Measurements from ENCODE around the gene PLAA. TPM values are rescaled to one million over a fixed set of nuclear protein-coding genes. Genes with fewer than 3 reads are reported as not detected.
A peak's percentile ranks its signal among the peaks of the same experiment; 100 is the strongest.
"Not testable (repeated sequence)": the region's sequence is repeated elsewhere in the genome, so short reads cannot be mapped to it uniquely, and the experiment has no call there.

Gene PLAA
- total RNA-seq, 1 donor from 2014 or later = 29.9 TPM

DNA sequence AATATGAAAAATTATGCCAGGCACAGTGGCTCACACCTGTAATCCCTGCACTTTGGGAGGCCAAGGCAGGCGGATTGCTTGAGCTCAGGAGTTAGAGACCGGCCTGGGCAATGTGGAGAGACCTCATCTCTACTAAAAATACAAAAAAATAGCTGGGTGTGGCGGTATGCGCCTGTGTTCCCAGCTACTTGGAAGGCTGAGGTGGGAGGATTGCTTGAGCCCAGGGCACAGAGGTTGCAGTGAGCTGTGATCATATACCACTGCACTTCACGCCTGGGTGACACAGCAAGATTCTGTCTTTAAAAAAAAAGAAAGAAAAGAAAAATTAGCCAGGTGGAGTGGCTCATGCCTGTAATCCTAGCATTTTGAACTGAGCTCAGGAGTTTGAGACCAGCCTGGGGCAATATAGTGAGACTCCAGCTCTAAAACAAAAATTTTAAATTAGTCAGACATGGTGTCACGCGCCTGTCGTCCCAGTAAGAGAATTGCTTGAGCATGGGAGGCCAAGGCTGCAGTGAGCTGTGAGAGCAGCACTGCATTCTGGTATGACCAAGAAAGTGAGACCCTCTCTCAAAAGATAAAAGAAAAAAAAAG, 18.0 kb downstream of the PLAA start:
- DNase-seq = no peak

DNA sequence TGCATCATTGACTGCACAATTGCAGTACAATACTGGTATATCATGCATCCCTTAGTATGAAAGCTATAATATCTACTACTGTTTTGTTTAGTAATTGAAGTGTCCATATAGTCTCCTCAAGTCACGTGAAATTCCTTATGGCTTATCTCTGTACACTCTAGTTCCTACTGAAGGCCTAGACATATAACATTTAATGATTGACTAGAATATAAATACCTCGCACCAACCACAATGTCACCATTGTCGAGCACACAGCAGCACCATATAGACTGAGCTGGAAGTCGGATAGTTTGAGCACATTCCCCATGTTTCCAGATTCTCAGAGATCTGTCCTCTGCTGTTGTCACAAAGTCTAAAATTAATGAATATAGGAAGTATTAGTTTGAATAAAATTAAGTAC, 21.4 kb downstream of the PLAA start:
- DNase-seq = no peak

DNA sequence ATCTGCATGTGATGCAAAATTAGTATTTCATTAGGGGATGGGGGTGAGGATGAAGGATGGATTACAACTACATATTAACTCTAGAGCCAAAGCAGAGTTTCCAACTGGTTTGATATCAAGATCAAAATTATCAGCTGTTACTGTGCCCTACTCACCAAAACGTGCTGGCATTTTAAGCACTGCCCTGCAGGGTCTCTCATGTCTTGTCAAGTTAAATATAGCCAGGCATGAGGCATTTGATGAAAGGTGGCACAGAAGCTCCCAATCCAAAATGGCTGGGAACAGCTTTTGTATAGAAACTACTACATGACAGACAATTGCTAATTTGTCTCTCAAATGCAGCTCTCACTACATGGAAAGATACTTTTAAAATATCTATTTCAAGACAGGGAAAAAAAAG, 27.3 kb downstream of the PLAA start:
- DNase-seq = no peak

GRCh38 chr9:26913138-26913668, 33.8 kb downstream of the PLAA start:
- no peak for DNase-seq

- DNase-seq = no peak
These were observed 42.4 kb downstream of the PLAA start for GRCh38 chr9:26904671-26905070.

GRCh38 chr9:26904070-26904469, 43.0 kb downstream of the PLAA start:
- DNase-seq = no peak

GRCh38 chr9:26893030-26893676, 53.9 kb downstream of the PLAA start:
- no peak for DNase-seq

DNA sequence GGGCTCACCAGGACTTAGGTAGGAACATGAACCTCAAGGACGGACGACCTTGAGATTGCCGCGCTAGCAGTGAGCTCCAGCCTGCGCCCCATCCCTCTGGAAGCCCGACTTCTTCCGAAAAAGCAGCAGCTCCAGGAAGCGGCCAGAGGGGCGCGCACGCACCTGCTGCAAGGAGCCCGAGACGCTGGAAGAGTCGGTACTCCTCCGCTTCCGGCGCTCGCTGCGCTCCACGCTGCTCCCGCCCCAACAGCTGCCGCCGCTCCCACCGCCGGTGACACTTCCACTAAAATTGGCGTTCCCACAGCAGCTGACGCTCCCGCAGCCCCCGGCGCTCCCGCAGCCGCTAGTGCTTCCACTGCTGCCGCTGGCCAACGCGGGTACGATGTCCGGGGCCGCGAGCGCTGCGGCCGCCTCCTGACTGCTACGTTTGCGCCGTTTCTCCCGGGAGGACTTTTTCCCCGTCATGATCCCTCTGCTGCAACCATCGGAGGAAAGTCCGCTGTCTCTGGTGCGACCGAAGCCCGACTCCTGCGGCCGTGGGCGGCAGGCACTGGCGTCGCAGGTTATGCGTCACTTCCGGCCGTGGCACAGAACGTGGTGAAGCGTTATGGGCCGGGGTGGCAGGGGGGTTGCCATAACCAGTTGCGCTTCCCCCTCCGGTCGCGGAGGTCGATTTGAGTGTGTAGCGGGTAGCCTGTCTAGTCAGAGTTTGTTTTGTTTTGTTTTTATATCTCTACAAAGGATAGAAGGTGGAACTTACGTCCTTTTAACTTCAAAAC, 54.6 kb downstream of the PLAA start, which contains the start of gene CAAP1:
Gene CAAP1 (minus strand): TSS at position 552 of the 779 bp plus-strand sequence. CDS start 87 bp downstream, at position 465.
- DNase-seq = peak; percentile 92

DNA sequence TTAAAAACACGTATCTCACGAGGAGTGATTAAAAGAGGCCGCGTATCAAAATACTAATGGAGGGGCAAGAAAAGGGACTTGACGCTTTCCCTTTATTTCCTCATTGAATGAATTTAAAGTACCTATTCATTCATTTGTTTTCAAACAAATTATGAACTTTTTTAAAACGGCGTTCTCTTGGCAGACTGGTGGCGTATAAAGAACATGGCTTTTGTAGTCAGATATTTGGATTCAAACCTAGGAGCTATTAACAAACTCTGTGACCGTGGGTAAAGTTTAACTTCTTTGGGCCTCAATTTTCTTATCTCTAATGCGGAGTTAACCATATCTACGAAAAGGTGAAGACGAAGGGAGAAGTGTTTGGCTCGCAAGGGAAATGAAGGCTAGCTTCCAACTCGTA, 55.3 kb downstream of the PLAA start:
- DNase-seq = no peak

- DNase-seq = no peak
These were observed 58.8 kb downstream of the PLAA start for GRCh38 chr9:26888271-26888670.

GRCh38 chr9:26882154-26882553, 64.9 kb downstream of the PLAA start:
- DNase-seq = no peak

DNA sequence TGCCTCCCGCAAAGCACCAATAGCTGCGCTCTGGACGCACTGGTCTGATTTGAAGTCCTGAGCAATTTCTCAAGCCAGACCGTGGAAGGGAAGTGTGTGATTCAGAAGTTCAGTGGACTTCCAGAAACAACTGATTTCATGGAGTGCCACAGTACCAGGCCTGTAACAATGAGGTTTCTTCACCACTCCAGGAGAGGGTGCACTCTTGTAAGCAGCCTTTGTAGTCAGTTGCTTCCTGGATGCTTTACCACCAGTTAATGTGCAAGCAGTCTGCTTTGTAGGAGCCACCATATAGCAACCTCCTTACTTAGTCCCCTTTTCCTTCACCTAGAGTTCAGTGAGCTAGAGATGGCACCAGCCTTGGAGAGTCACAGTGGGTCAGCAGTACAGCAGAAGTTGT, 66.8 kb downstream of the PLAA start:
- DNase-seq = no peak

DNA sequence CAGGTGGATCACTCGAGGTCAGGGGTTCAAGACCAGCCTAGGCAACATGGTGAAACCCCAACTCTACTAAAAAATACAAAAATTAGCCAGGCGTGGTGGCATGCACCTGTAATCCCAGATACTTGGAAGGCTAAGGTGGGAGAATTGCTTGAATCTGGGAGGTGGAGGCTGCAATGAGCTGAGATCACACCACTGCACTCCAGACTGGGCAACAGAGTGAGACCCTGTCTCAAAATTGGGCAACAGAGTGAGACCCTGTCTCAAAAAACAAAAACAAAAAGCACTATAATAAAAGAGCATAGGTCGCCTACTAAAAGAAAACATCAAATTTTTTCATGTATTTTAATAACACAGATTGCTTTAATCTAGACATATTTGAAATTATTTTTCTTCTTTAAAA, 71.9 kb downstream of the PLAA start:
- DNase-seq = not testable (repeated sequence)

DNA sequence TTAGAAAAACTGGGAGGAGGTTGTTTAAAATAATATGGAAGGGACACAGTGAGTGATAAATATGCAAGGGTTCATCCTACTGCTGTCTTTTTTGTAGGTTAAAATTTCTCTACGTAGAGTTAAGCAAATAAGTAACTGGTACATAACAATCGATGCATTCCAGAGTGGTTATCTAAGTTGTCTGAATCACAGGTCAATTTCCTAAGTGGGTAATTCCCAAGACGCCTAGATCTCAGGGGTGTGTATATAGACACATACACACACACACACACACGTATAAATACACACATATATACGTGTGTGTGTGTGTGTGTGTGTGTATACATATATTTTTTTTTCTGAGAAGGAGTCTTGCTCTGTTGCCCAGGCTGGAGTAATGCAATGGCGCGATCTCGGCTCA, 76.8 kb downstream of the PLAA start:
- DNase-seq = no peak

DNA sequence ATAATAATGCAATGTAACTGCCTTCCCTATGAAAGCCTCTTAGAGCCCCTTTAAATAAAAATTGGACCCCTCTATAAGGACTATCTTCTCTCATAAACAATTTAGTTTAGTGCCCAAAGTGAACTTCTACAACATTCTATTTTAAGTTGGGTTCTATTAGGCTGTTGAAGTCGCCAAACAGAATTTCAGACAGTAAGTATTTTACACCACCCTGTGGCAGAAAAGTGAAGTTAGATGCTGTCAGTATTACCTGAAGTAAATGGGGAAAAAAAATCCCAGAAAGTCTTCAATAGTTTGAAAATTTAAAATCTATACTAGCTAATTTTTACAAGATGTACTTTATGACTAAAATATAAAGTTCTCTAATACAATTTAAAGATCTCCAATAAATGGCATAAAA, 84.0 kb downstream of the PLAA start:
- no peak for DNase-seq

GRCh38 chr9:26856413-26857032, 90.5 kb downstream of the PLAA start:
- no peak for DNase-seq

Small RNA genes lying within 50 kb of the gene (small RNA-seq; reads per million reads assigned to genes)
- gene RN7SL100P (ENCODE audit: low replicate concordance) = not detected

Other genes starting within 250 kb of the PLAA start
- 16.7 TPM for gene CAAP1, start 54.4 kb downstream of the PLAA start, total RNA-seq
- gene IFT74, start 9.2 kb upstream of the PLAA start, total RNA-seq = 21.9 TPM
- not detected for gene LRRC19, start 58.4 kb upstream of the PLAA start, total RNA-seq
- 10.4 TPM for gene TEK, start 162.0 kb upstream of the PLAA start, total RNA-seq